ENCODE measurements around the gene MAN2A2.

MAN2A2 gene

GRCh38 chr15:90938261-90938660, 35.2 kb downstream of the MAN2A2 start:
- DNase-seq (ENCODE audit: low read depth), result no peak
- no peak overlapping the region for H3K4me3 ChIP-seq (ENCODE audit: low read depth, low read length)
- TF ChIP-seq CTCF (IDR thresholded peaks at IDR 0.05; ENCODE audit: low read depth, low read length, missing control alignments), result no peak

- no peak for DNase-seq (ENCODE audit: low read depth)
- no peak overlapping the region for H3K4me3 ChIP-seq (ENCODE audit: low read depth, low read length)
- no peak for TF ChIP-seq CTCF (IDR thresholded peaks at IDR 0.05; ENCODE audit: low read depth, low read length, missing control alignments)
Observed at GRCh38 chr15:90939756-90940155, 36.7 kb downstream of the MAN2A2 start.

- no peak overlapping the region for H3K4me3 ChIP-seq (ENCODE audit: low read depth, low read length)
- no peak for TF ChIP-seq CTCF (IDR thresholded peaks at IDR 0.05; ENCODE audit: low read depth, low read length, missing control alignments)
- DNase-seq (ENCODE audit: low read depth), result no peak
Observed at GRCh38 chr15:90941038-90941437, 37.9 kb downstream of the MAN2A2 start.

GRCh38 chr15:90942354-90943120, 39.4 kb downstream of the MAN2A2 start:
- no peak for DNase-seq (ENCODE audit: low read depth)
- TF ChIP-seq CTCF (IDR thresholded peaks at IDR 0.05; ENCODE audit: low read depth, low read length, missing control alignments), result no peak

GRCh38 chr15:90945091-90945490, 42.0 kb downstream of the MAN2A2 start:
- H3K4me3 ChIP-seq (ENCODE audit: low read depth, low read length), result no peak overlapping the region
- TF ChIP-seq CTCF (IDR thresholded peaks at IDR 0.05; ENCODE audit: low read depth, low read length, missing control alignments), result no peak
- no peak for DNase-seq (ENCODE audit: low read depth)

More at GRCh38 chr15:90942354-90943120, 39.4 kb downstream of the MAN2A2 start:
- H3K4me3 ChIP-seq (ENCODE audit: low read depth, low read length), result no peak overlapping the region

- TF ChIP-seq CTCF (IDR thresholded peaks at IDR 0.05; ENCODE audit: low read depth, low read length, missing control alignments), result no peak
Observed at GRCh38 chr15:90946538-90946937, 43.4 kb downstream of the MAN2A2 start.

More at GRCh38 chr15:90946538-90946937, 43.4 kb downstream of the MAN2A2 start:
- DNase-seq (ENCODE audit: low read depth), result no peak
- no peak overlapping the region for H3K4me3 ChIP-seq (ENCODE audit: low read depth, low read length)
